Esophagus muscularis mucosa (tissue), 4 donors: ENCODE results near the gene OAS3. TPM values are rescaled to one million over a fixed set of nuclear protein-coding genes. Genes with fewer than 3 reads are reported as not detected.

Experiments
- DNase-seq: peaks from one replicate; pipeline ENCODE4 v3.0.0-alpha.2; 2017; ENCODE audit errors: extremely low spot score
- H3K27ac ChIP-seq, 4 donors: fragments of 200-600 bp; sonication (generic); replicated peaks in 1 of 4; 1 replicate in 3 of 4; 2 replicates in 1 of 4; pipeline ENCODE4 v1.5.1; 2016 to 2019; ENCODE audit warnings: mild to moderate bottlenecking in 1 of 4
- H3K27me3 ChIP-seq, 4 donors: fragments of 200-600 bp; sonication (generic); one replicate each; pipeline versions ENCODE4 v1.5.1 to v1.6.0; 2016 to 2019
- H3K36me3 ChIP-seq, 4 donors: fragments of 200-600 bp; sonication (generic); one replicate each; pipeline ENCODE4 v1.5.1; 2016 to 2019
- H3K4me1 ChIP-seq, 4 donors: fragments of 200-600 bp; sonication (generic); one replicate each; pipeline ENCODE4 v1.5.1; 2016 to 2019
- H3K4me3 ChIP-seq, 4 donors: fragments of 200-600 bp; sonication (generic); 1 replicate in 2 of 4; 2 replicates in 2 of 4; pipeline ENCODE4 v1.5.1; 2016 to 2019; ENCODE audit warnings: mild to moderate bottlenecking in 4 of 4, moderate library complexity in 1 of 4
- H3K9me3 ChIP-seq, 4 donors: fragments of 200-600 bp; sonication (generic); 1 replicate in 3 of 4; 2 replicates in 1 of 4; pipeline ENCODE4 v1.5.1; 2016 to 2019
- CTCF ChIP-seq, 3 experiments: fragments of 200-600 bp in 2 of 3; fragments of 450-650 bp in 1 of 3; sonication (generic) in 2 of 3; IDR thresholded peaks; one replicate each; pipeline ENCODE4 v1.5.1; 2017 to 2019; ENCODE audit warnings: antibody characterized with exemption in 3 of 3, mild to moderate bottlenecking in 2 of 3, moderate library complexity in 1 of 3
- EP300 ChIP-seq: sonication (generic); formaldehyde crosslinking; IDR thresholded peaks from one replicate; pipeline ENCODE4 v1.6.1; 2017; ENCODE audit warnings: antibody characterized with exemption
- POLR2A ChIP-seq: fragments of 450-650 bp; IDR thresholded peaks from one replicate; pipeline ENCODE4 v1.6.1; 2017; ENCODE audit warnings: antibody characterized with exemption, moderate library complexity, mild to moderate bottlenecking, low read depth
- POLR2AphosphoS5 ChIP-seq, 2 donors: sonication (generic); formaldehyde crosslinking; IDR thresholded peaks; one replicate each; pipeline ENCODE4 v1.6.1; 2017; ENCODE audit warnings: antibody characterized with exemption in 2 of 2
- WGBS: methylation state at CpG from one replicate; pipeline ENCODE4 v1.1.5; 2018; 5-methylcytosine and 5-hydroxymethylcytosine counted together
- intact Hi-C: fragments of 100-400 bp; cut with DNase I; formaldehyde crosslinking; loops from one replicate; pipeline ENCODE4 v1.15.1; 2023
- total RNA-seq, 4 donors: library from RNA; depleted of rRNA; stranded (reverse); fragments of >200 nt; gene quantifications; one replicate each; pipeline versions ENCODE4 v1.1.0 to v1.2.1, GENCODE V29; 2016

Gene OAS3
- total RNA-seq, 4 donors from 2014 or later = 6.0 to 9.6 (median 9.2) TPM

DNA sequence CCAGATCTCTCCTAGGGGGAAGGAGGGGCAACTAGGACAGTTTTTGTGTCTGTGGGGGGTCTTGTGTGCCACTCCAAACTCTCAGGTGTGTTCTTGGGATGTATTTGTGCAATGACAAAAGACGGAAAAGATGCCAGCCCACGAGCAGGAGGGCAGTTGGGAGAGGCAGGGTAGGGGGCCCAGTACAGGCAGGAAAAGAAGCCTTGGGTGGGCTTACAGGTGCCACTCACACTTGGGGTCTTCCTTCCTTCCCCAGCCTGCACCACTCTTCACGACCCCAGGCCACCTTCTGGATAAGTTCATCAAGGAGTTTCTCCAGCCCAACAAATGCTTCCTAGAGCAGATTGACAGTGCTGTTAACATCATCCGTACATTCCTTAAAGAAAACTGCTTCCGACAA, 64.4 kb downstream of the OAS3 start:
- Histone ChIP-seq H3K4me3 (no peak overlapping the region), H3K27me3 (peaks cover 0 to 3% (median 0%) of the 10 kb centered on the region in 4 donors), H3K4me1 (no peaks in the 10 kb centered on the region), H3K27ac (no peak overlapping the region), H3K36me3 (peaks cover 6 to 83% (median 46%) of the 10 kb centered on the region in 4 donors), H3K9me3 (peaks cover 0 to 10% (median 2%) of the 10 kb centered on the region in 4 donors)
- intact Hi-C loops = no loop called here
- DNase-seq = no peak
- TF ChIP-seq EP300 = no peak
- WGBS = 93% methylated on average over 5 of the region's 5 CpGs

GRCh38 chr12:113003636-113004035, 65.4 kb downstream of the OAS3 start:
- Histone ChIP-seq H3K27me3 (no peaks in the 10 kb centered on the region), H3K4me3 (no peak overlapping the region), H3K9me3 (peaks cover 0 to under 1% (median 0%) of the 10 kb centered on the region in 4 donors), H3K36me3 (peaks cover 7 to 83% (median 47%) of the 10 kb centered on the region in 4 donors), H3K27ac (no peak overlapping the region), H3K4me1 (no peaks in the 10 kb centered on the region)
- TF ChIP-seq POLR2AphosphoS5 (IDR thresholded peaks at IDR 0.05) = no peak
- no peak for TF ChIP-seq EP300
- no peak for TF ChIP-seq CTCF (IDR thresholded peaks at IDR 0.05)
- no peak for TF ChIP-seq POLR2A
- no peak for DNase-seq
- intact Hi-C loops = no loop called here
- 87% methylated on average over 9 of the region's 9 CpGs for WGBS

DNA sequence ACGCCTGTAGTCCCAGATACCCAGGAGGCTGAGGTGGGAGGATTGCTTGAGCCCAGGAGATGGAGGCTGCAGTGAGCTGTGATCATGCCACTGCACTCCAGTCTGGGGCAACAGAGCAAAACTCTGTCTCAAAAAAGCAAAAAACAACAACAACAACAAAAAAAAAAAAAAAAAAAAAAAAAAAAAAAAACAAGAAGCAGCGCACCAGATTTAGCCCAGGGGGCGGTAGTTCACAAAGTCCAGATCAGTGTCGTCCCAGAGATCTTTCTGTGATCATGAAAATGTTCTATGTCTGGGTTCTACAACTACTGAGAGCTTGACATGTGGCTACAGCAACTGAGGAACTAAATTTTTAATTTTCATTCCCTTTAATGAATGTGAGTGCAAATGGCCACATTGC, 67.5 kb downstream of the OAS3 start:
- Histone ChIP-seq H3K36me3 (peaks cover 7 to 86% (median 56%) of the 10 kb centered on the region in 4 donors), H3K27me3 (no peaks in the 10 kb centered on the region), H3K4me3 (no peak overlapping the region), H3K4me1 (no peaks in the 10 kb centered on the region), H3K9me3 (peaks cover 0 to 6% (median under 1%) of the 10 kb centered on the region in 4 donors), H3K27ac (no peak overlapping the region)
- TF ChIP-seq CTCF (IDR thresholded peaks at IDR 0.05) = no peak
- no peak for TF ChIP-seq POLR2AphosphoS5 (IDR thresholded peaks at IDR 0.05)
- TF ChIP-seq EP300 = no peak
- no peak for TF ChIP-seq POLR2A
- WGBS = 86% methylated on average over 4 of the region's 4 CpGs
- intact Hi-C loops = no loop called here
- no peak for DNase-seq

GRCh38 chr12:113006206-113006605, 67.9 kb downstream of the OAS3 start:
- 90% methylated on average over 7 of the region's 7 CpGs for WGBS
- H3K4me3 ChIP-seq = no peak overlapping the region
- peaks cover 0 to 10% (median 5%) of the 10 kb centered on the region in 4 donors for H3K9me3 ChIP-seq
- H3K27ac ChIP-seq = no peak overlapping the region
- TF ChIP-seq CTCF (IDR thresholded peaks at IDR 0.05) (no peak), POLR2A (no peak), EP300 (no peak), POLR2AphosphoS5 (IDR thresholded peaks at IDR 0.05) (no peak)
- DNase-seq = no peak
- no peaks in the 10 kb centered on the region for H3K4me1 ChIP-seq
- intact Hi-C loops = no loop called here
- peaks cover 7 to 86% (median 58%) of the 10 kb centered on the region in 4 donors for H3K36me3 ChIP-seq
- no peaks in the 10 kb centered on the region for H3K27me3 ChIP-seq

GRCh38 chr12:113006641-113007040, 68.4 kb downstream of the OAS3 start:
- TF ChIP-seq POLR2AphosphoS5 (IDR thresholded peaks at IDR 0.05) = no peak
- TF ChIP-seq EP300 = no peak
- no peak for TF ChIP-seq POLR2A
- no peak for TF ChIP-seq CTCF (IDR thresholded peaks at IDR 0.05)
- intact Hi-C loops = no loop called here
- no peaks in the 10 kb centered on the region for H3K27me3 ChIP-seq
- peaks cover 0 to 14% (median 8%) of the 10 kb centered on the region in 4 donors for H3K9me3 ChIP-seq
- H3K36me3 ChIP-seq = peaks cover 7 to 90% (median 60%) of the 10 kb centered on the region in 4 donors
- no peak overlapping the region for H3K27ac ChIP-seq
- H3K4me1 ChIP-seq = no peaks in the 10 kb centered on the region
- DNase-seq = no peak
- no peak overlapping the region for H3K4me3 ChIP-seq
- 96% methylated on average over 6 of the region's 6 CpGs for WGBS
